Choroid plexus epithelial cell (primary cell): Measurements from ENCODE around the gene ANTKMT.
A peak's percentile ranks its signal among the peaks of the same experiment; 100 is the strongest.

Source experiments
- DNase-seq: peaks from one replicate; pipeline ENCODE4 v3.0.0-alpha.2; 2010; ENCODE audit warnings: low read depth
- H3K4me3 ChIP-seq: 2 replicates; pipeline ENCODE4 v1.5.1; 2011; ENCODE audit warnings: low read depth, mild to moderate bottlenecking, control low read depth, low read length, moderate library complexity
- TF ChIP-seq, protein P1 (sequence below): conservative IDR thresholded peaks from 2 replicates; pipeline ENCODE4 v1.5.1; 2011; ENCODE audit warnings: low read depth, mild to moderate bottlenecking, control low read depth, inconsistent platforms, low read length, moderate library complexity

Gene ANTKMT

DNA sequence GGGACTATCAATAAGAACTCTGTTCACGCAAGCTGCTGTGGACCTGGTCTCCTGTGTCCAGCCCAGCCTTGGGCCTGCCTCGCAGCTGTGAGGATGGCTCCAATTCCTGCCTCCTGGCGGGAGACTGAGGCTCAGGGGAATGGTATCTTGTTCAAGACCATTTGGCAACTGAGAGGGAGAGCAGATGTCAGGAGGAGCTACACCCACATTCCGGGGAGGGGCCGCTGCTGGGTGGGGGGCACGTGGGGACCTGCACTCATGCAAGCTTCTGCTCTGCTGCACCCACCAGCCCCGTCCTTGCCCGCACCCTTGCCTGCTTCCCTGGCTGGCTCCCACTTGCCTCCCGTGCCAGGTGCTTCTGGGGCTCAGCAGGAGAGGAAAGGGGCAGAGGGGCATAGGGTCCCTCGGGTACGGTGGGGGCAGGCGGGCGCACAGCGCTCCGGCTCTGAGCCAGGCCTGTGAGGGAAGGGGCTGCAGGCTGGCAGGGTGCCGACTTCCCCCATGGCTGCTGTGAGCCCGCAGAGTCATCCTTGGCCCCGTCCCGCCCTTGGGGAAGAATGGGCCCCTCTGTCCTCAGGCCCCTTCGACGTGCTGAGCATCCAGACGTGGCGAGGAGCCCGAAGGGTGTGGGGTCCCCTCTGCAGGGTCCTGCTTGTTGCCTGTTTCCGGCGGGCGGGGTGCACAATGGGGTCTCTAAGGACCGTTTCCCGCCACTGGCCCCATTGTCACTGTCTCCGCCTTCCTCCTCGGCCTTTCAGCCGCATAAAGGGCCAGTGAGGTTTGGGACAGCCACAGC lies 3.3 kb upstream of the ANTKMT start:
- DNase-seq = no peak
- TF ChIP-seq, protein P1, sequence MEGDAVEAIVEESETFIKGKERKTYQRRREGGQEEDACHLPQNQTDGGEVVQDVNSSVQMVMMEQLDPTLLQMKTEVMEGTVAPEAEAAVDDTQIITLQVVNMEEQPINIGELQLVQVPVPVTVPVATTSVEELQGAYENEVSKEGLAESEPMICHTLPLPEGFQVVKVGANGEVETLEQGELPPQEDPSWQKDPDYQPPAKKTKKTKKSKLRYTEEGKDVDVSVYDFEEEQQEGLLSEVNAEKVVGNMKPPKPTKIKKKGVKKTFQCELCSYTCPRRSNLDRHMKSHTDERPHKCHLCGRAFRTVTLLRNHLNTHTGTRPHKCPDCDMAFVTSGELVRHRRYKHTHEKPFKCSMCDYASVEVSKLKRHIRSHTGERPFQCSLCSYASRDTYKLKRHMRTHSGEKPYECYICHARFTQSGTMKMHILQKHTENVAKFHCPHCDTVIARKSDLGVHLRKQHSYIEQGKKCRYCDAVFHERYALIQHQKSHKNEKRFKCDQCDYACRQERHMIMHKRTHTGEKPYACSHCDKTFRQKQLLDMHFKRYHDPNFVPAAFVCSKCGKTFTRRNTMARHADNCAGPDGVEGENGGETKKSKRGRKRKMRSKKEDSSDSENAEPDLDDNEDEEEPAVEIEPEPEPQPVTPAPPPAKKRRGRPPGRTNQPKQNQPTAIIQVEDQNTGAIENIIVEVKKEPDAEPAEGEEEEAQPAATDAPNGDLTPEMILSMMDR = no peak
- no peak overlapping the region for H3K4me3 ChIP-seq

DNA sequence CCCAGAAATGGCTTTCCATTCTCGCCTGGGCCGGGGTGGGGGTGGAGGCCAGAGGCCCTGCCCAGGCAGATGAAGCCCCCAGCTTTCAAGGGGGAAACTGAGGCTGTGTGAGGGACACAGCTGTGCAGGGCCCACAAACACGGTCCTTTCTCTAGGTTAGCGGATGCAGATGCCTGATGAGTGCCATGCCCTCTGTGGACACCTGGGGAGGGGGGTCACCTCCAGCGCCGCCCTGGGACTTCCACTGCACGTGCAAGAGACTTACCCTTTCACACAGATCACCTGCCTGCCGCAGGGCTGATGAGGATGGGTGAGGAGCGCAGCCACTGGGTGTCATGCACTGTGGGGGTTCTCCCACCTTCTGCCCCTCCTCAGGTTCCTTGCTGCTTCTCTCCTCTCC lies 2.6 kb upstream of the ANTKMT start:
- no peak overlapping the region for H3K4me3 ChIP-seq
- TF ChIP-seq, protein P1 = no peak
- DNase-seq = no peak

DNA sequence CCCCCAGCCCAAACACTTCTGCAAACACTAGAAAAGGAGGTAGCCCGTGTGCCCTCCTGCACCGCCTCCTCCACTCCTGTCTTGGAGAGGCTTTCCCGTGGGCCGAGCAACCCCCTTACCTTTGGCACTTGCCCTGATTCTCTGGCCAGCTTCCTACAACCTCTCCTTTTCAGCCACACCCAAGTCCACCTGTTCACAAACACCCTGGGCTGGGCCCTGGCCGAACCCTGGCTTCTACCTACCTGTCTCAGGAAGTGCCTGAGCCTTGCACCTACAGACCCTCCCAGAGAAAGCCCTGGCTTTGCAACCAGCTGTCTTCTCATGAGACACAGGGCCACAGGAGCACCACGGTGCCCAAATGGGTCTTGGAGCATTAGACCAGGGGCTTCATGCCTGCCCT lies 2.0 kb upstream of the ANTKMT start:
- H3K4me3 ChIP-seq = no peak overlapping the region
- TF ChIP-seq, protein P1 = no peak
- DNase-seq = no peak

DNA sequence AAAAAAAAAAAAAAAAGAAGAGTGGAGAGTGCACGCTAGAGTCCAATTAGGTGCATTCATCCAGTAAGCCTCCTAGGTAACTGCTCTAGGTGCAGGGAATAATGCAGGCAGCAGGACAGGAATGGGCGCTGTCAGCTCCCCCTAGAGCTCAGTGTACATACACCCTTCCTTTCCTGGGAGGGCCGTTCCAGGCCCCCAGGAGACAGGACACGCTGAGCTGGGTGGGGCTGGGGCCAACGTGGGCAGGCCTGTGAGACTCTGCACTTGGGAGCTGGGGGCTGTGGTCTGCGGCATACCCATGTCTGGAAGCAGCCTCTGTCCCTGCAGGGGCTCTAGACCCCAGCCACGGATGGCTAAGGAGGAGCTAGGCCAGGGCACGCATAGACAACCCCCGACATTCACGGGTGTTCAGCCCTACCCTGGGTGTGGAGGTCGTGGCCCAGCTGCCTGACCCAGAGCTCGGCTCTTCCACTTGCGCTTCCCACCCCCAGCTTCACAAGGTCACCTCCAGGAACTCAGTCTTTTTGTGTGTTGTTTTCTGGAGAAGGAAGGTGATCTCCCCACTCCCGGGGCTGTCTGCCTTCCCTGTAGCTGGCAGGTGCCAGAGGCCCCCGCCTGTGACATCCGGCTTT lies 1.0 kb upstream of the ANTKMT start:
- TF ChIP-seq, protein P1 = peak; percentile 43
- H3K4me3 ChIP-seq = peak overlapping the region; percentile 73
- no peak for DNase-seq

DNA sequence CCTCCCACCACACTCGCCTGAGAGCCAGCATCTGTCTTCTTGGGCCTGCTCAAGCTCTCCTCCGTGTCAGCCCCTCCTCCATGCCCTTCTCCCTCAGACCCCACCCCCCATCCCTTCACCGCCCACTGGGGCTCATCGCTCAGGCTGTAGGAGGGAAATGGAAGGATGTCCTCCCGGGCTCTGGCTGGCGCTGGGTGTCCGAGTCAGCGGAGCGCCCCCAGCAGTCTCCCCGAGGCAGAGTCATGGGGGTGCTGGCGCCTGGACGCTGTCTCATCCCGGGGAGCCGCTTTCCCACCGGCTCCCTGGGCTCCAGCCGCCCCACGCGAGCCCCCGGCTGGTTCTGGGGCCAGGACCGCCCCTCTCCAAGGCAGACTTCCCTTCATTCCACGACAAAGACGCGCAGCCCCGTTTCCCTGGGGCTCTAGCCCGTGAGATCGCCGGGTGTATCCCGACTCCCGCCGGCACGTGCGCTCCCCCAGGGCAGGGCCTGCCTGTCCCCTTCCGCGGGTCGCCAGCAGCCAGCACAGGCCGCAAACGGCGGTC lies 428 bp upstream of the ANTKMT start:
- H3K4me3 ChIP-seq = peak overlapping the region; percentile 73
- peak; percentile 76 for DNase-seq
- TF ChIP-seq, protein P1 = peak; percentile 35

DNA sequence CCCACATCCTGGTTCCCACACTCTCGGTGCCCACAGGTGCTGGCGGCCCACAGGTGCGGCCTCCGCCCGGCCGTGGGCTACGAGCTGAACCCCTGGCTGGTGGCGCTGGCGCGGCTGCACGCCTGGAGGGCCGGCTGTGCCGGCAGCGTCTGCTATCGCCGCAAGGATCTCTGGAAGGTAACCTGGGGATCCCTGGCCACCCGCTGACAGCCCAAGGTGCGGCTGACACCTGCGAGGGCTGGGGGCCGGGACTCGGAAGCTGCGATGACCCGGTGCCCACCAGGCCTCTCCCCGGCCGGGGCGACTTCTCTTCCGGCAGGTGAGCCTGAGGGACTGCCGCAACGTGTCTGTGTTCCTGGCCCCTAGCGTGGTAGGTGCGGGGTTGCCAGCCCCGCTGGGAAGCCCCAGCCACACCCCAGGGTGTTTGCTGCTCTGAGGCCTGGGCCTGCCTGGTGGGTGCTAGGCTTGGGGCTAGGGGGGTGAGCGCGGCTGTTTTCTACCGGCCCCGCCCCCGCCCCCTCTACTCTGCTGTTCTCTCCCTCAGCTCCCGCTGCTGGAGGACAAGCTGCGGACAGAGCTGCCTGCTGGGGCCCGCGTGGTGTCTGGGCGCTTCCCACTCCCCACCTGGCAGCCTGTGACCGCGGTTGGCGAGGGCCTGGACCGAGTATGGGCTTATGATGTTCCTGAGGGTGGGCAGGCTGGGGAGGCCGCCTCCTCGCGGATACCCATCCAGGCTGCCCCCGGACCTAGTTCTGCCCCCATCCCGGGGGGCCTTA lies 1.0 kb downstream of the ANTKMT start:
- DNase-seq = no peak
- H3K4me3 ChIP-seq = peak overlapping the region; percentile 73
- TF ChIP-seq, protein P1 = no peak
